NCI-H1048 (cell line): Measurements from ENCODE around the gene KRTAP4-1.
"Not testable (repeated sequence)": the region's sequence is repeated elsewhere in the genome, so short reads cannot be mapped to it uniquely, and the experiment has no call there.

Experiments used
- DNase-seq: peaks from one replicate; lab custom pipeline; 2025; lab: John Stamatoyannopoulos, UW

Gene KRTAP4-1

DNA sequence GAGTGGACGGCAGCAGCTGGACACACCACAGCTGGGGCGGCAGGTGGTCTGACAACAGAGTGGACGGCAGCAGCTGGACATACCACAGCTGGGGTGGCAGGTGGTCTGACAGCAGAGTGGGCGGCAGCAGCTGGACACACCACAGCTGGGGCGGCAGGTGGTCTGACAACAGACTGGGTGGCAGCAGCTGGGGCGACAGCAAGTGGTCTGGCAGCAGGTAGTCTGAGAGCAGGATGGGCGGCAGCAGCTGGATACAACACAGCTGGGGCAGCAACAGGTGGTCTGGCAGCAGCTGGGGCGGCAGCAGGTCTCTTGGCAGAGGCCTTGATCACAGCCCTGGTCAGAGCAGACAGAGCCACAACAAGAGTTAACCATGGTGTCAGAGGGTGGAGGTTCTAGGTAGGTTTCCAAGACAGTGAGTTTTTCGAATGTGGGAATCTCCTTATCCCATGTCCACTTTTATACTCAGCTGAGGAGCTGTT is at the start of gene KRTAP4-1:
Gene KRTAP4-1, minus strand, starts transcription at position 432 of the 482 bp plus-strand sequence. Its CDS starts 57 bp downstream, at position 375.
- DNase-seq: no peak

DNA sequence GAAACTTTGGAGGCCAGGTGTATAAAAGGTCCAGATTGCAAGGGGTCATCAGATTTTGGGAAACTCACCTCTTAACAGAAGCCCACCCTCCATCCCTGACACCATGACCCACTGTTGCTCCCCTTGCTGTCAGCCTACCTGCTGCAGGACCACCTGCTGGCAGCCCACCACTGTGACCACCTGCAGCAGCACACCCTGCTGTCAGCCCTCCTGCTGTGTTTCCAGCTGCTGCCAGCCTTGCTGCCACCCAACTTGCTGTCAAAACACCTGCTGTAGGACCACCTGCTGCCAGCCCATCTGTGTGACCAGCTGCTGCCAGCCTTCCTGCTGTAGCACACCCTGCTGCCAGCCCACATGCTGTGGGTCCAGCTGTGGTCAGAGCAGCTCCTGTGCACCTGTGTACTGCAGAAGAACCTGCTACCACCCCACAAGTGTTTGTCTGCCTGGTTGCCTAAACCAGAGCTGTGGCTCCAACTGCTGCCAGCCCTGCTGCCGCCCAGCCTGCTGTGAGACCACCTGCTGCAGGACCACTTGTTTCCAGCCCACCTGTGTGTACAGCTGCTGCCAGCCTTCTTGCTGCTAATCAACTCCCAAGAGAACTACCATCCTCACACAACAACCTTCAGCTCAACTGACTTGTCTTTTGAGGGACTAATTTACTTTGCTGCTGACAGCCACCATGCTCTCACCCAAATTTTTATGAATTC is 47.8 kb upstream of the KRTAP4-1 start, which contains the start of gene KRTAP9-3:
Gene KRTAP9-3, plus strand, starts transcription at position 51 of the 707 bp plus-strand sequence. Its CDS starts 53 bp downstream, at position 104.
- DNase-seq: not testable (repeated sequence)

DNA sequence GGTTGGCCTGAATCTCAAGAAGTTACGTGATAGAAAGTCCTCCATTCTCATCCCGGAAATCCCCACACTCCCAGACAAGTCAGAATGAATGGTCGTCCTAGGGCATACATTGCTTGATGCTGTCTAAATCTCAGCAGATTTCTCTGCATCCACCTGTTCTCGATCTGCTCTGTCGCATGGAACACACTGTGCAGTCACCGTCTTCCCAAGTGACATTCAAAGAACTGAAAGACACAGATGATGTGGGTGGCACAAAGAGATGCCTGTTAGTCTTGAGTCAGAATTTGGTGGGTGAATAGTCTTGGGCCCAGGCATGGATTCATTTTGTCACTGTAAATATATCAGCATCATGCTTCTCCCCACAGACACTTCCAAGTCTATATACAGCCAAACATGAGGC is 47.0 kb upstream of the KRTAP4-1 start:
- DNase-seq: no peak

DNA sequence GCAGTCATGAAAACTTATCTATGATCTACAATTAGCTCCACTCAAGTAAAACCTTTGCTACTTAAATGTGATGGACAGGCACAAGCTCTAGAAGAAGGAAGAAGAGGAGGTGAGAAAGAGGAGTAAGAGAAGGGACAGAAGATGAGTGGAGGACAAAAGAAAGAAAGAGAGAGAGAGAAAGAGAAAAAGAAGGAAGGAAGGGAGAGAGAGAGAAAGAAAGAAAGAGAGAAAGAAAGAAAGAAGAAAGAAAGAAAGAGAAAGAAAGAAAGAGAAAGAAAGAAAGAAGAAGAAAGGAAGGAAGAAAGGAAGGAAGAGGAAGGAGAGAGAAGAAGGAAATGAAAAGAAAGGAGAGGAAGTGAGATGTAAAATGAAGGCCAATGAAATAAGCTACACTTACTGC is 45.4 kb upstream of the KRTAP4-1 start:
- DNase-seq: no peak

DNA sequence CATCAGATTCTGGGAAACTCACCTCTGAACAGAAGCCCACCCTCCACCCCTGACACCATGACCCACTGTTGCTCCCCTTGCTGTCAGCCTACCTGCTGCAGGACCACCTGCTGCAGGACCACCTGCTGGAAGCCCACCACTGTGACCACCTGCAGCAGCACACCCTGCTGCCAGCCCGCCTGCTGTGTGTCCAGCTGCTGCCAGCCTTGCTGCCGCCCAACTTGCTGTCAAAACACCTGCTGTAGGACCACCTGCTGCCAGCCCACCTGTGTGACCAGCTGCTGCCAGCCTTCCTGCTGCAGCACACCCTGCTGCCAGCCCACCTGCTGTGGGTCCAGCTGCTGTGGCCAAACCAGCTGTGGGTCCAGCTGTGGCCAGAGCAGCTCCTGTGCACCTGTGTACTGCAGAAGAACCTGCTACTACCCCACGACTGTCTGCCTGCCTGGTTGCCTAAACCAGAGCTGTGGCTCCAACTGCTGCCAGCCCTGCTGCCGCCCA is 41.9 kb upstream of the KRTAP4-1 start, which contains the start of gene KRTAP9-2:
Gene KRTAP9-2, plus strand, starts transcription at position 51 of the 498 bp plus-strand sequence. Its CDS starts 7 bp downstream, at position 58.
- DNase-seq: not testable (repeated sequence)

DNA sequence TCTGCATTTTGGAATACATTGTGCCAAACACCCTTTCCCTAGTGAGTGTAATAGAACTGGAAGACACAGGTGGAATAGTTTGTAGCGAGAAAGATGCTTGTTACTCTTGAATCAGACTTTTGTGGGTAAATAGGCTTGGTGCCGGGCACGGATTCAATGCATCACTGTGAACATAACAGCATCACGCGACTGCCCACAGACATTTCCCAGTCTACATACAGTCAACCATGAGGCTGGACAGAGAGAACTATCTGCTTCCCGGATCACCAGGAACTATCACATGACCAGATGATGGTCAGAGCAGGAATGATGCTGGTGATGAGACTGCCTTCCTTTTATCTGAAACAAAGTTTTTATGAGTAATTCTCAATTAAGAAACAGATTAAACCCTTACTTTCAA is 41.3 kb upstream of the KRTAP4-1 start:
- DNase-seq: no peak

DNA sequence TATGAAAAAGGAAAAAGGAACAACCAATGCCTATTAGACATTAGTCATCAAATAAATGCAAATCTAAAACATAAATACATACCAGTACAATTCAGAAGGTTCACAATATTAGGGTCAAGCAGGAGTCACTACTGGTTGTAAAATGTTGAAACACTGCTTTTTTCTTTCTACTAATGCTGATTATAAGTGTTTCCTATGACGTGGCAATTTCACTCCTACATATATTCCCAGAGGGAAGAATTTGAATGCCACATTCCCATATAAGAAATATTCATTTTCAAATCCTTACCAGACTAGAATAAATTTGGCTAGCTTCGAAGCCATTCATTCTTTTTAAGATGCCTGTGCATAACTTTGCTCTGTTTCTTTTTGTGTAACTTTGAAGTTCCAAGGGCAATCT is 39.1 kb upstream of the KRTAP4-1 start:
- DNase-seq: no peak

DNA sequence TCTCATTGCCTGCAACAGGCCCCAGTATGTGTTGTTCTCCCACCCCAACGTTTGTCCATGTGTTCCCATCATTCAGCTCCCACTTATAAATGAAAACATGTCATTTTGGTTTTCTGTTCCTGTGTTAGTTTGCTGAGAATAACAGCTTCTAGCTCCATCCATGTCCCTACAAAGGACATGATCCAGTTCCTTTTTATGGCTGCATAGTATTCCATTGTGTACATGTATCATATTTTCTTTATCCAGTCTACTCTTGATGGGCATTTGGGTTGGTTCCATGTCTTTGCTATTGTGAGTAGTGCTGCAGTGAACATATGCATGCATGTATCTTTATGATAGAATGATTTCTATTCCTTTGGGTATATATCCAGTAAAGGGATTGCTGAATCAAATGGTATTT is 31.0 kb upstream of the KRTAP4-1 start:
- no peak for DNase-seq

DNA sequence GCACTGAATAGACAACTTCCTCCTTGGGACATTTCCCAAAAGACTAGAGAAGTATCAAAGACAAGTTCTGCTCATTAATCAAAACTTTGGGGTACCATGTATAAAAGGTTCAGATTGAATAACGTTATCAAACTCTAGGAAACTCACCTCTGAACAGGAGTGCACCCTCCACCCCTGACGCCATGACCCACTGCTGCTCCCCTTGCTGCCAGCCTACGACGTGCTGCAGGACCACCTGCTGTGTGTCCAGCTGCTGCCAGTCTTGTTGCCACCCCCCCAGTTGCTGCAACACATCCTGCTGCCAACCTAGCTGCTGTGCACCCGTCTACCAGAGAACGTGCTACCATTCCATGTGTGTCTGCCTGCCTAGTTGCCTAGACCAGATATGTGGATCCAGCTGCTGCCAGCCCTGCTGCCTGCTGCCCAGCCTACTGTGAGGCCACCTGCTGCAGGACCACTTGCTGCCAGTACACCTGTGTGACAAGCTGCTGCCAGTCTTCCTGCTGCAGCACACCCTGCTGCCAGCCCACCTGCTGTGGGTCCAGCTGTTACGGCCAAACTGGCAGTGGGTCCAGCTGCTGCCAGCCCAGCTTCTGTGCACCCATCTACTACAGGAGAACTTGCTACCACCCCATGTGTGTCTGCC is 27.9 kb upstream of the KRTAP4-1 start:
- no peak for DNase-seq

DNA sequence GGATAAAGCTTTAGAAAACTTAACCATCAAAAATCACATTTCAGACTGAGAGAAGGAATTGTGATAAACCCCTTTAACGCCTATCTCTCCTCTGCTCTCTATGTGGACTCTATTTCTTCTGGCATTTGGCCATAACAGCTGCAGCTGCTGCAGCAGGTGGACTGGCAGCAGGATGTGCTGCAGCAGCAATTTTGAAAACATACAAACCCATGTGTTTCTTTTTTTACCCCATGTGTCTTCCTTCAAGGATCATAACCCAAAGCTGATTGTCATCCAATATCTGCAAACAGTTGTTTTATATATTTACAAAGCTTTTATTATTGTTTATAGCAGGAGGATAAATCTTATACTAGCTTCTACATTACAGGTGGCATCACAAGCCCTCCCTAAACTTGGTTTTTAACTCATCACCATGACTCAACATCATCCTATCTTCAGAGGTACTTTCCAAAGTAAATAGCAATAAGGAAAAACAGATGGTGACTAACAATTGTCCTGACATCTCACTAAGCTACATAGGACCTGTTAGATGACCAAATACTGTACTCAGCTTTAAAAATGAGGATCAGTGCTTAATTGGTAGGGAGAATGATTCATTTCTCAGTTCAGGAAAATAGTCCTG is 27.2 kb upstream of the KRTAP4-1 start:
- DNase-seq: no peak

DNA sequence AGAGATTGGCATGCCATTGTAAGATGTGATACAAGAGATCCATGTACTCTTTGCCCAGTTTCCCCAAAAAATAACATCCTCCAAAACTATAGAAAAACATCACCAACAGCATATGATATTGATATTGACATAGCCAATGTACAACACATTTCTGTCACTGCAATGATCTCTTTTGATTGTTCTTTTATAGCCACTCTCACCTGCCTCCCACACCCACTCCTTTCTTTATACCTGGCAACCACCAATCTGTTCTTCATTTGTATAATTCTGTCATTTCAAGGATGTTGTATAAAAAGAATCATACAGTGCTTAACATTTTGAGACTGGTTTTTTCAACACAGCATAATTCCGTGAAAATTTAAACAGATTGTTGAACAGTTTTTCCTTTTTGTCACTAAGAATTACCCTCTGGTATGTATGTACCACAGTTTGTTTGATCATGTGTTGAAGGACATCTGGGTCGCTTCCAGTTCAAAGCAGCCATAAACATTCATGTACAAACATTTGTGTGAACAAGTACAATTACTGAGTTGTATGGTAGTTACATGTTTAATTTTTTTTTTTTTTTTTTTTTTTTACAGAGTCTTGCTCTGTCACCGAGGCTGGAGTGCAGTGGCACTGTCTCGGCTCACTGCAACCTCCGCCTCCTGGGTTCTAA is 14.8 kb upstream of the KRTAP4-1 start:
- no peak for DNase-seq

DNA sequence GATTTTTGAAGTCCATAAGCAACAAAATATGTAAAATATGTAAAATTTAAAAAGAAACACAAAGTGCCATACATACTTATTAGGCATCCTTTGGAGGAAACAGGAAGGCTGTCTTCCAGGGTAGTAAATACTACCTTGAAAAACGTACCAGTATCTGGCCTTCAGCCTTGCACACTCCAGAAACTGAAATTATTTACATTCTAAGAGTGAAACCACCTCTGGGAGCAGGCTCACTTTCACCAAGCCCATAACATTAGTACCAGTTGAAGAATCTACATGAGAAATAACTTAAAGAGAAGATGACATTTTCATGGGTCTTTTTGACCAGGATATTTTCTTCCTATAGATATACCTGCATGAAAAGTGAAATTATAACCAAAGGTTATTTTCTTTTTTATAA is 11.4 kb upstream of the KRTAP4-1 start:
- DNase-seq: no peak

DNA sequence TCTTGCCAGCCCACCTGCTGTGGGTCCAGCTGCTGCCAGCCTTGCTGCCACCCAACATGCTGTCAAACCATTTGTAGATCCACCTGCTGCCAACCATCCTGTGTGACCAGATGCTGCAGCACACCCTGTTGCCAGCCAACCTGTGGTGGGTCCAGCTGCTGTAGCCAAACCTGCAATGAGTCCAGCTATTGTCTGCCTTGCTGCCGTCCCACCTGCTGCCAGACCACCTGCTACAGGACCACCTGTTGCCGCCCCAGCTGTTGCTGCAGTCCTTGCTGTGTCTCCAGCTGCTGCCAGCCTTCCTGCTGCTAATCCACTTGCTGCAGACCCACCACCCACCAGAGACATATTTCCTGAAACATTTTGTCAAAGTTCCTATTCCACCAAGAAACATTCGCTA is 5.6 kb upstream of the KRTAP4-1 start:
- DNase-seq: no peak

DNA sequence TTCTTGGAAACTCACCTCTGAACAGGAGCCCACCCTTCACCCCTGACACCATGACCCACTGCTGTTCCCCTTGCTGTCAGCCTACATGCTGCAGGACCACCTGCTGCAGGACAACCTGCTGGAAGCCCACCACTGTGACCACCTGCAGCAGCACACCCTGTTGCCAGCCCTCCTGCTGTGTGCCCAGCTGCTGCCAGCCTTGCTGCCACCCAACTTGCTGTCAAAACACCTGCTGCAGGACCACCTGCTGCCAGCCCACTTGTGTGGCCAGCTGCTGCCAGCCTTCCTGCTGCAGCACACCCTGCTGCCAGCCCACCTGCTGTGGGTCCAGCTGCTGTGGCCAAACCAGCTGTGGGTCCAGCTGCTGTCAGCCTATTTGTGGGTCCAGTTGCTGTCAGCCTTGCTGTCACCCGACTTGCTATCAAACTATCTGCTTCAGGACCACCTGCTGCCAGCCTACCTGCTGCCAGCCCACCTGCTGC is 5.2 kb upstream of the KRTAP4-1 start, which contains the start of gene KRTAP9-1:
Gene KRTAP9-1, plus strand, starts transcription at position 51 of the 482 bp plus-strand sequence. Its CDS starts 0 bp downstream, at position 51.
- DNase-seq: not testable (repeated sequence)

DNA sequence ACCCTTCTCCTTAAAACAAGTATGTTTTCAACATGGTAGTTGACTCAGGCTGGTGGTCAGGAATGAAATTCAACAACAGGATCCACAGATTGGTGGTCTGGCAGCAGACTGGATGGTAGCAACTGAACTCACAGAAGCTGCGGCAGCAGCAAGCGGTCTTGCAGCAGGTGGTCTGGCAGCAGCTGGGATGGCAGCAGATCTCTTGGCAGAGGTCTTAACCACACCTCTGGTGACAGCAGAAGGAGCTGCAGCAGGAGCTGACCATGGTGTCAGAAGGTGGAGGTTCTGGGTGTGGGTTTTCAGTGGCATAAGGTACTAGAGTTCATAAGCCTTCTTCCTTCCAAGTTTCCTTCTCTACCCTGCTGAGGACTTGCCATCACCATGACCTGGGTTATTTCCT is 2.2 kb upstream of the KRTAP4-1 start:
- no peak for DNase-seq

DNA sequence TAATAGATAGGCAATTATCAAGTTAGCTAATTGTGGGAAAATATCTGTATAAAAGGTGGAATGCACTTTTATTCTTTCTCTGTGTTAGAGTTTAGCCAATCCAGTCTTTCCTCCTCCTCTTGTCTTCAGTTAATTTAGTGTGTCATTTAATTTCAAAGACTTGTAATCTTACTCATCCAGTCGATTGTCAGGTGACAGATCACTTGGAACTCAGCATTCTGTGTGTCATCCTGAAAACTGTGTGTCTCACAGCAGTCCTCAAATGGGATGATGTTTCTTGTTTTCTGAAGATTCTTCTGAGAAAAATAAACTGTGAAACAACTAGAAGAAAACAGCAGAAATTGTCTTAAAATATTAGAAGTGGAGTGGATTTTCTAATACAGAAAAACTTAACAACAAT is 290 bp upstream of the KRTAP4-1 start:
- DNase-seq: no peak

DNA sequence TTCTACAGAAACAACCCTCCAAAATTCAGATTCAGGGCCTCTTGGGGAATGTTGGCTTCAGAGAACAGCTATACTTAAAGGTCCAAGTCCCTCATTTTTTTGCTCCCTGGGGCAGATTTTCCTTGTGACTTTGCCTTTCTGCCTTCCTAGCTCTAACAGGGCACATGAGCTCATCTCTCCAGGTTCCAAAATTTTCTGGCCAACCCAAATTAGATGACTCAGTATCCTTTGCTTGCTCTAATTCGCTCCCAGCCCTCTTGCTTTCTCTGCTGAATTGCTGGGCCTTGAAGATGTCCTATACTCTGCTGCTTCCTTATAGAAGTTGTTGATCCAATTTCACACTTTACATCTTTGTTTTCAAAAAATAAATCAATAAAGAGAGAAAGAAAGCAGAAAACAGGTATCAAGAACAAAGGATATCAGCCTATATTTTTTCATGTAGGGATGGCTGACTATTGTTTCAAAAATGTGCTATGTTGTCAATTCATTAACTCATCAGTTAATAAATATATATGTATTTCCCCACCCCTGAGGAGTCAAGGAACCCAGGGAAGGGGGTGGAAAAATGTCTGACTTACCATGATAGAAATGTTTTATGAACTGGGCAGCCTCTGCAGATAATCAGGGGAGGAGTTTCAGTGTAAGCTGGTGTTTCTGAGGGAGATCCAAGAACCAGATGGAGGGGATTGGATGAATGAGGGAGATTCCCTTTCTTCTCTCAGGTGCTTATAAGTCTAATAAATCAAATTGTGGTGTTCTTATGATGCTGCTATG is 5.7 kb downstream of the KRTAP4-1 start:
- no peak for DNase-seq

DNA sequence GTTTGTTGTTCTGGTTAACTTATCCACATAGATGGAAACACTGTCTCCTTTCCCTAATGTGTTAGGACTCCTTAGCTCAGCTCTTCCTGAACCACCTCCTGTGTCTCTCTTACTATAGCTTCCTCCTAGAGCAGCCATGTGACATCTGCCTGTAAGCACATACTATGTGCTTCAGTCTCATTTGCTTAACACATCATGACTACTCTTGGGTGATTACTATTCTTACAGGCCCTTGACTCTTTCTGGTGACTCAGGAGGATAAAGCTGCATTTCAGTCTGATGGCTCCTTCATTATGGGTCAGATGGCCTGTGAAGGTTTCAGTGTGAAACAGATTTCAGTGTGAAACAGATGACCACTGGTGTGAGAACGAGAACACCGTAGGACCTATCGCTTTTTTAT is 6.4 kb downstream of the KRTAP4-1 start:
- DNase-seq: no peak

DNA sequence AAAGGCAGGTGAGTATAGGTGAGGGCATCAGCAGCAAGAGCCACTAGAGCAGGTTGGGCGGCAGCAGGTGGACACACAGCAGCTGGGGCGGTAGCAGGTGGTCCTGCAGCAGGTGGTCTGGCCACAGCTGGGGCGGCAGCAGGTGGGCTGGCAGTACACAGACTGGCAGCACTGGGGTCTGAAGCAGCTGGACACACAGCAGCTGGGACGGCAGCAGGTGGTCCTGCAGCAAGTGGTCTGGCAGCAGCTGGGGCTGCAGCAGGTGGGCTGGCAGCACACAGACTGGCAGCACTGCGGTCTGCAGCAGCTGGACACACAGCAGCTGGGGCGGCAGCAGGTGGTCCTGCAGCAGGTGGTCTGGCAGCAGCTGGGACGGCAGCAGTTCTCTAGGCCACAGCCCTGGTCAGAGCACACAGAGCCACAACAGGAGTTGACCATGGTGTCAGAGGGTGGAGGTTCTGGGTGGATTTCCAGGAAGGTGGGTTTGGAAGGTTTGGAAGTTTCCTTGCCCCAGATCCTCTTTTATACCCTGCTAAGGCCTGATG is 6.9 kb downstream of the KRTAP4-1 start, which contains the start of gene KRTAP4-2:
Gene KRTAP4-2, minus strand, starts transcription at position 495 of the 545 bp plus-strand sequence. Its CDS starts 57 bp downstream, at position 438.
- no peak for DNase-seq

DNA sequence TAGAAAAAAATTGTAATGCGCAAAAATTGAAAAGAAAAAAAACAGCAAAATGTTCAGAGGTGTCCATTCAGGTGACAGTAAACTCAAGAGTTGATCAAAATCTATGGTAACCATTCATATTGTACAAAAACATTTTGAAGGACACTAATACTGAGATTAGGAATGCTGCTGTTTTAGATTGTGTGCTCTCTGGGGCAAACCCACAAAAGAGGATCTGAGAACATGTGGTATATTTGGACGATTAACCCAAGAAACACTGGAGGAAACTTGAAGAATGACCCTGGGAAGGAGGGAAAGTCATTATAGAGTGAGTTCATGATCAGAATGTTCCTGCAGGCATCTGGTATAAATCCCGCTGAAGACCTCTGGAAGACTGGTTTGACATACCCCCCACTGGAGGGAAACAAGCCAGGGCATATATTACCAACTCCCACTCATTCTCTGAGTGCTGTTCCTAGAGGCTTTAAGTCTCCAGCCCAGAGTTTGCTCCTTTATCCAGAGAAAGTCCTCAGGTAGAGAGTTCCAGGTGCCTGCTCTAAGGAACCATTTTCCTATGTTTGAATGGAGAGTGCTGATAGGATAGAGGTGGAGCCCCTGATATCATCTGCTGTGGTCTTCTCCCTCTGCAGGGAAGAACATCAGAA is 7.8 kb downstream of the KRTAP4-1 start:
- DNase-seq: no peak
